ENCODE measurements around the gene WNT1.

WNT1 gene

DNA sequence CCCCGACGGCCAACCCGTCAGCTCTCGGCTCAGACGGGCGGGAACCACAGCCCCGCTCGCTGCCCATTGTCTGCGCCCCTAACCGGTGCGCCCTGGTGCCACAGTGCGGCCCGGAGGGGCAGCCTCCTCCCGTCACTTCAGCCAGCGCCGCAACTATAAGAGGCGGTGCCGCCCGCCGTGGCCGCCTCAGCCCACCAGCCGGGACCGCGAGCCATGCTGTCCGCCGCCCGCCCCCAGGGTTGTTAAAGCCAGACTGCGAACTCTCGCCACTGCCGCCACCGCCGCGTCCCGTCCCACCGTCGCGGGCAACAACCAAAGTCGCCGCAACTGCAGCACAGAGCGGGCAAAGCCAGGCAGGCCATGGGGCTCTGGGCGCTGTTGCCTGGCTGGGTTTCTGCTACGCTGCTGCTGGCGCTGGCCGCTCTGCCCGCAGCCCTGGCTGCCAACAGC lies at the start of gene WNT1:
WNT1 (plus strand) TSS at position 32 of the 450 bp plus-strand sequence; CDS start at position 361, 329 bp downstream.
- in situ Hi-C loops (cut with HindIII; ENCODE audit: low pct_unique_long_range_greater_than_20kb, low sequenced_read_pairs): no loop called here
- no peak for TF ChIP-seq JUND (IDR thresholded peaks at IDR 0.05; ENCODE audit: low read depth)
- peak in 1 of 2 experiments; percentile 72 for DNase-seq (ENCODE audit: low read depth in 1 of 2, low spot score in 1 of 2)

DNA sequence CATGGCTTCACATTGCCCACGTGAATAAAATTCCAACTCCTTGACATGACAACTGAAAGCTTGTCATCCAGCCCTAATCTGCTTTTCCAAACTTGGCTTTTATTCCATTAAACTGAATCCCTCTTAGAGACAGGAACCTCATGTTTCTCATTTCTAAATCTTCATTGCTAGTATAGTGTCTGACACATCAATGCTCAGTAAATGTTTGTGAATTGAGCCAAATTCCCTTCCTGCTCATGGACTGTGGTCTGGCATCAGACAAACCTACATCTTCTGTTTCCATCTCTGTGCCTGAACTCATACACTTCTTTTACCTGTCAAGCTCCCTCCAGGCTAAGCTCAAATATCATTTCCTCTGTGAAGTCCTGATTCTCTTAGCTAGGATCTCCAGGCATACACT lies 48.6 kb upstream of the WNT1 start:
- TF ChIP-seq JUND (IDR thresholded peaks at IDR 0.05; ENCODE audit: low read depth): no peak
- in situ Hi-C loops (cut with HindIII; ENCODE audit: low pct_unique_long_range_greater_than_20kb, low sequenced_read_pairs): no loop called here
- DNase-seq (ENCODE audit: low read depth in 1 of 2, low spot score in 1 of 2): no peak

DNA sequence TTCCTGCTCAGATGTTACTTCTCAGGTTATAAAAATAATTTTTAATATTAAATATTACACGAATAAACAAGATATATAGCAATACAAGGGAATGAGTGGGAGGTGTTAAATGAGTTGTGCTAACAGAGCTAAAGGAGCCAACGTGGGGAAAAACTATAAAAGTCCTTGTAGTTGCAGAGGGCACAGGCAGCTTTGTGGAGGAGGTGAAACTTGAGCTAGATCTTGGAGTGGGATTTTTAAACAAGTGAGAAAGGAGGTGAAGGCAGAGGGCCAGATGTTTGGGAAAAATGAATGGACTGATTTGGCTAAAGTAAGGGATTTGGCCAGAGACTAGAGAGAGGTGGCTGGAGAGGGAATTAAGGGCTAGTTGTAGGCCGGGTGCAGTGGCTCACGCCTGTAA lies 47.6 kb upstream of the WNT1 start:
- DNase-seq (ENCODE audit: low read depth in 1 of 2, low spot score in 1 of 2): no peak
- TF ChIP-seq JUND (IDR thresholded peaks at IDR 0.05; ENCODE audit: low read depth): no peak
- in situ Hi-C loops (cut with HindIII; ENCODE audit: low pct_unique_long_range_greater_than_20kb, low sequenced_read_pairs): no loop called here

DNA sequence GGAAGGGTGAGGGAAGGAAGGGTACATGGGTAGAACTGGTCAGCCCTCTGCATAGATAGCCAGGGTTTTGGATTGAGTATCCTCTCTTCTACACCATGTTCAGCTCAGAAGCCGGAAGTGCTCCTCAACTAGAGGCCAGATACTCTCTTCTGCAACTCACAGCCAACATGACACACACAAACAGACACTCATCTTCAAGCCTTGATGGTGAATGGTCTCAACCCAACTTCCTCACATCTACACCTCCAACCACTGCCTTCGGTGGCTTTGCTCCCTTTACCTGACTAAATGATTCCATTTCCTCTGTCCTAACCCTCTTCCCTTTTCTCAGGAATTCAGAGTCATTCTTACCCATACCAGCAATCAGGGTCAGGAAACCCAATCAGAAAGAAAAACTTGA lies 45.2 kb upstream of the WNT1 start:
- in situ Hi-C loops (cut with HindIII; ENCODE audit: low pct_unique_long_range_greater_than_20kb, low sequenced_read_pairs): no loop called here
- no peak for DNase-seq (ENCODE audit: low read depth in 1 of 2, low spot score in 1 of 2)
- TF ChIP-seq JUND (IDR thresholded peaks at IDR 0.05; ENCODE audit: low read depth): no peak

DNA sequence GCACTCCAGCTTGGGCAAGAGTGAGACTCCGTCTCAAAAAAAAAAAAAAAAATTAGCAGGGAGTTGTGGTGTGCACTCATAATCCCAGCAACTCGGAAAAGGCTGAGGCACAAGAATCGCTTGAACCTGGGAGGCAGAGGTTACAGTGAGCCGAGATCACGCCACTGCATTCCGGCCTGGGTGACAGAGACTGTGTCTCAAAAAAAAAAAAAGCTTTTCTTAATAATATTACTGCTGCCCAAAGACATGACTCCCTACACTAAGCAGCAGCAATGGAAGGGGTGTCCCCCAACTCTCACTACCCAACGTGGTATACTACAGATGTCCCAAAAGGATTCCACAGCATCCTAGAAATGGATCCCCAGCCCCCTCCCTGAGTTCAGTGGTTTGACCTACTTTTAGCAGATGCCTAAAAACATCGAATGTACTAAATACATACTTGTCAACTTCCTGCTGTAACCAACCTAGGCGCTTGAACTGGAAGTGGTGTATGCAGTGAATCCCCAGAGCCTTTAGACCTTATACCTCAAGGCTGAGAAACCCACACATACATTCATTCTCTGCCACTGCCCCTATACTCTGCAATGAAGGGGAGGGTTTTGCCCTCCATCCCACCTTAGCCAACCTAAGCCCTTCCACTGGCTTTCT lies 44.3 kb upstream of the WNT1 start:
- no peak for TF ChIP-seq JUND (IDR thresholded peaks at IDR 0.05; ENCODE audit: low read depth)
- in situ Hi-C loops (cut with HindIII; ENCODE audit: low pct_unique_long_range_greater_than_20kb, low sequenced_read_pairs): no loop called here
- no peak for DNase-seq (ENCODE audit: low read depth in 1 of 2, low spot score in 1 of 2)

DNA sequence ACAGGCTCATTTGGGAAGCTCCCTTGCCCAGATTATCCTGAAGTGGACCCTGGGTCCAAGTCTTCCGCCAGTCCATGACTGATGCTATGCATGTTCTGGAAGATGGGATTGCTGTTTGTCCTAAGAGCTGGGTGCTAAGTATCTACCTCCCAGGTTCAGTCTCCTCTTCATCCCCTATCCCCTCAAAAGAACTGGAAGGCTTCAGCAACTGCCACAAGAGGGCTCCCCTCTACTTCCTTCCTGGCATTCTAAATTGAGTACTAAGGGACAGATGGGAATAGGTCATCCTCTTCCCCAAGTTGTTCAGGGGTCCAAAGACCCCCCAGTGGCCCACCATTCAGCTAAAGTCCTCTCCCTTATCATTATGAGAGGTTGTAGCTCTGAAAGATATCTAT lies 43.8 kb upstream of the WNT1 start:
- no peak for TF ChIP-seq JUND (IDR thresholded peaks at IDR 0.05; ENCODE audit: low read depth)
- DNase-seq (ENCODE audit: low read depth in 1 of 2, low spot score in 1 of 2): peak; percentile 42 to 52
- in situ Hi-C loops (cut with HindIII; ENCODE audit: low pct_unique_long_range_greater_than_20kb, low sequenced_read_pairs): no loop called here

DNA sequence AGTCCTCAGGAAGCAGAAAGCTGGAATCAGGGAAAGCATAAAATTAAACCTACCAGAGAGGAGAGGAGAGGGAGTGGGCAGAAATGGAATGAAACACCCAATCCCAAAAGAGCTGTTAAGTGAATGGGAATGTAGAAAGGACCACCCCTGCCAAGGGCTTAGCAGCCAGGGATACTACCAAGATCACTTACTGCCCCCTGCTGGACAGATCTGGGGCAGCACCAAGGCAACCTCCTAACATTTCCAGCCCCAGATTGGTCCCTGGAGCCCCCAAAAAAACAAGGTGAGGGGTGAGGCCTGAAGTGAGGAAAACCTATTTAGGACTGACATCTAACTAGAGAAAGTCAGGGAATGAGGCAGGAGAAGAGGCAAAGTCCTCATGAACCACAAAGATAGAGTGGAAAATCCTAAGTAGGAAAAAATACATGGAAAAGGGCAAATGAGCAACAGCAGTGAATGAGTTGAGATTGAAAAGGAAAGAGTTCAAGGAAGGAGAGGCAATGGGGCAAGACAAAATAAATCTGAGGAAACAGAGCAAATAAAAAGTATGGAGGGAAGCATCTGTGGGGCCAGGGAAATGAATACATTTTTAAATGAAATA lies 41.6 kb upstream of the WNT1 start:
- peak; percentile 68 to 82 for DNase-seq (ENCODE audit: low read depth in 1 of 2, low spot score in 1 of 2)
- in situ Hi-C loops (cut with HindIII; ENCODE audit: low pct_unique_long_range_greater_than_20kb, low sequenced_read_pairs): no loop called here
- TF ChIP-seq JUND (IDR thresholded peaks at IDR 0.05; ENCODE audit: low read depth): no peak

DNA sequence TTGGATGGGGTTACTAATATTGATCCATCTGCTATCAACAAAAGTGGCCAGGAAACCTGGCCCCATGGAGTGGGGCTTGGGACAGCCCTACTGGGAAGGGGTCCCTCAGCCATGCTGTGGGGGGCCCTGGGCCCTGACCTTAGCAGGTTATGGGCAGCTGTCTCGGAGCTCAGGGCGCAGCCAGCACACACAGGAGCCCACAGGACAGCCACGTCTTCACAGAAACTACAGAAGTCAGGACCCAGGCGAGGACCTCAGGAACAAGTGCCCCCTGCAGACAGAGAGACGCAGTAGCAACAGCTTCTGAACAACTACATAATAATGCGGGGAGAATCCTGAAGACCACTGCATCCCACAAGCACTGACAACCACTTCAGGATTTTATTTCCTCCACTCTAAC lies 41.0 kb upstream of the WNT1 start:
- no peak for DNase-seq (ENCODE audit: low read depth in 1 of 2, low spot score in 1 of 2)
- in situ Hi-C loops (cut with HindIII; ENCODE audit: low pct_unique_long_range_greater_than_20kb, low sequenced_read_pairs): no loop called here
- no peak for TF ChIP-seq JUND (IDR thresholded peaks at IDR 0.05; ENCODE audit: low read depth)

DNA sequence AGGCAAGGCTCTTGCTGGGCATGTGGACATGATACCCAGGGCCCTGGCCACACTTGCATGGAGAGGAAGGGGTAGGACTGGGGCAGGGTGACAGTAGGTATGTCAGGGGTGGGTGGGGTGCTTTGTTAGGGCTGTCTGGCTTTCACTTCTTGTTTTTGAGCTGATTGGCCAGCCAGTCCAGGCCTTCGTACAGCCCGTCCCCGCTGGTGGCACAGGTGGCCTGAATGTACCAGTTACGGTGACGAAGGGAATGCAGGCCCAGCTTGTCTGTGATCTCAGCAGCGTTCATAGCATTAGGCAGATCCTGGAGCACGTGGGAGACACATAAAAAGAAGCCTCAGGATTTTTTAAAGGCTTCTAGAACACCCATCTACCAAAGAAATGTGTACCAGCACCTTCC lies 39.3 kb upstream of the WNT1 start:
- in situ Hi-C loops (cut with HindIII; ENCODE audit: low pct_unique_long_range_greater_than_20kb, low sequenced_read_pairs): no loop called here
- no peak for TF ChIP-seq JUND (IDR thresholded peaks at IDR 0.05; ENCODE audit: low read depth)
- DNase-seq (ENCODE audit: low read depth in 1 of 2, low spot score in 1 of 2): no peak

DNA sequence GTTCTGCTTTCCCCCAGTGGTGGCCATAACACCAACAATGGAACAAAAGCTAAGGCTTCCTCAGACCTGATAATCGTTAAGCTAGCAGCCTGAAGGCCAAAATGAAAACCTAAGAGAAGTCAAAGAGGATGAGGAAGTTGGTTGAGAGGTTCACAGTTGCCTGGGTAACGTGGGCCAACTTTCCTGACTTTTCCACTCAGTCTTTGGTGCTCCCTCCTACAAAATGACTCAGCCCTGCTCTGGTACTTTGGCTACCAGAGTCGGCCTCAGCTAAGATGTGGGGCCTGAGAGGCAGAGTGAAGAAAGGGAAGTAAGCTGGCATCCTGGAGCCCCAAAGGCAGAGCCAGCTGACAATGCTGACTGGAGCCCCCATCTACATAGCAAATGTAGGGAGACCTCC lies 37.9 kb upstream of the WNT1 start:
- no peak for TF ChIP-seq JUND (IDR thresholded peaks at IDR 0.05; ENCODE audit: low read depth)
- no peak for DNase-seq (ENCODE audit: low read depth in 1 of 2, low spot score in 1 of 2)

DNA sequence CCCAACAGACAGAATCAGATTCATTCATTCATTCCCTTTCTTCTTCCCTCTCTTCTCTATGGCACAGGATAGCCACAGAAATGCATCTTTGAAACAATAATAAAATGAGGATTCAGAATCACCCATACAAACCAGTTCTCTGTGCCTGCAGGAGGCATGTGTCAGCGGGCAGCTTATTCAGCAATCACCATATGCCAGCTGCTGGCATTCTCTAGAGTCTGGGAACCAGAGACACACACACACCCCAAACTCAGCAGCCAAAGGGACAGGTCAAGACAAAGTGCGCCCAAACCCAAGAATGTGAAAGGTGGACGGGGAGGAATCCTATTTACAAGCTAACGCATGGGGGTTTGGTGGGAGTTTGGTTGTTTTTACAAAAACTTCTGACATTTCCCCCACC lies 34.9 kb upstream of the WNT1 start:
- no peak for TF ChIP-seq JUND (IDR thresholded peaks at IDR 0.05; ENCODE audit: low read depth)
- DNase-seq (ENCODE audit: low read depth in 1 of 2, low spot score in 1 of 2): no peak
- in situ Hi-C loops (cut with HindIII; ENCODE audit: low pct_unique_long_range_greater_than_20kb, low sequenced_read_pairs): no loop called here

More for the DNA sequence above, 37.9 kb upstream of the WNT1 start:
- in situ Hi-C loops (cut with HindIII; ENCODE audit: low pct_unique_long_range_greater_than_20kb, low sequenced_read_pairs): no loop called here

DNA sequence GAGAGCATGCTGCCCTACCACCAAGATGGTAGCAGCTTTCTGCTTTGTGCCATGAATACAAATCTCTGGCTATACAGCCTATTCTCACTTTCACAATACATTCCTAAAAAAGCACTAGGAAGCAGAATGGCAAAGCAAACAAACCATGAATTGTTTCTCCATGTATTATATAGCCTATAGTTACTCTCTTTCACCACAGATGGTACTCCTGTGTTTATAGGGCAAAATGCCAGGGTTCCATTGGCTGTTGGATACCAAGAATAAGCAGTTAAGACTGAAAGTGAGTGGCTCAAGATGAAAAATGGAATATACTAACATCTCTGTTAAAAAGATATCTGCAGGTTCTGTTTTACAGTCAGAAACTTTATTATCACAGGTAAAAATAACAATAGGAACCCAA lies 31.9 kb upstream of the WNT1 start:
- in situ Hi-C loops (cut with HindIII; ENCODE audit: low pct_unique_long_range_greater_than_20kb, low sequenced_read_pairs): no loop called here
- no peak for DNase-seq (ENCODE audit: low read depth in 1 of 2, low spot score in 1 of 2)
- TF ChIP-seq JUND (IDR thresholded peaks at IDR 0.05; ENCODE audit: low read depth): no peak

DNA sequence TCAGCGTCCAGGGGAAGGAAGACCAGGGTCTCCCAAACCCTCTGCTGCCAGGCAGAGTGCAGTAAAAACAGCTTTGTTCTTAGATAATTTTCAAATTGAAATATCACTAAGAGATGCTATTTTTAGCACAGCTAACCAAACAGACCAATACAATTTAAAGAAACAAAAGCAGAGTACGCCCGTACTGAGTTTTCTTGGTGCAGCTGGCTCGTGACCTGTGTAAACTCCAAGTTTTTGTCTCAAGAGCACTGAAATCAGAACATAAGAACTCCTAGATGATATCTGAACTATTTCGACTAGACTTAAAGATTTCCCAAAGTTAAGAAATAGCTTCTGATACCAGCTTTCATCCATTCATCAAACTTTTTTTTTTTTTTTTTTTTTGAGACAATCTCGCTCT lies 31.2 kb upstream of the WNT1 start:
- in situ Hi-C loops (cut with HindIII; ENCODE audit: low pct_unique_long_range_greater_than_20kb, low sequenced_read_pairs): no loop called here
- no peak for DNase-seq (ENCODE audit: low read depth in 1 of 2, low spot score in 1 of 2)
- no peak for TF ChIP-seq JUND (IDR thresholded peaks at IDR 0.05; ENCODE audit: low read depth)

DNA sequence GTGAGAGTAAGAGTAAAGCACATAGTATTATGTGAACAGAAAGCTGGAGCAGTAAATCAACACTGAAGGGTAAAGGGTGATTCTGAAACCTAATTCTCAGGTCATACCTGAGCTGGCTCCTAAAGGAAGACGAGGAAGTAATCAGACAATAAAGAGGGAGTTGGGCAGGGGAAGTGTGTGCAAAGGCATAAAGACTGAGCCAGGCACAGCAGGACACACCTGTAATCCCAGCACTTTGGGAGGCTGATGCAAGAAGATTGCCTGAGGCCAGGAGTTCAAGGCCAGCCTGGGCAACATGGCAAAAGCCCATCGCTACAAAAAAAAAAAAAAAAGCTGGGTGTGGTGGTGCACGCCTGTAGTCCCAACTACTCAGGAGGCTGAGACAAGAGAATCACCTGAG lies 30.4 kb upstream of the WNT1 start:
- DNase-seq (ENCODE audit: low read depth in 1 of 2, low spot score in 1 of 2): peak in 1 of 2 experiments; percentile 30
- in situ Hi-C loops (cut with HindIII; ENCODE audit: low pct_unique_long_range_greater_than_20kb, low sequenced_read_pairs): no loop called here
- TF ChIP-seq JUND (IDR thresholded peaks at IDR 0.05; ENCODE audit: low read depth): no peak
